ENCODE results near the gene NACC2.

The NACC2 gene

GRCh38 chr9:135993409-135993742 lies 101.7 kb downstream of the NACC2 start:
- H3K27me3 Mint-ChIP-seq (ENCODE audit: low read depth, poor library complexity) = peaks cover 3% of the 10 kb centered on the region
- no peak for TF ChIP-seq CTCF (IDR thresholded peaks at IDR 0.05)
- DNase-seq = no peak
- H3K27ac Mint-ChIP-seq = no peak overlapping the region
- H3K4me1 Mint-ChIP-seq = peaks cover 53% of the 10 kb centered on the region
- H3K4me3 Mint-ChIP-seq = peak overlapping the region; percentile 45
- H3K9me3 Mint-ChIP-seq = no peaks in the 10 kb centered on the region
- H3K36me3 Mint-ChIP-seq (ENCODE audit: low read depth) = no peaks in the 10 kb centered on the region

- peak; percentile 83 for DNase-seq
- Mint-ChIP-seq H3K36me3 (ENCODE audit: low read depth) (no peaks in the 10 kb centered on the region), H3K4me3 (peak overlapping the region; percentile 64)
These were observed 102.3 kb downstream of the NACC2 start for GRCh38 chr9:135992486-135993408.

GRCh38 chr9:135991771-135992170 lies 103.3 kb downstream of the NACC2 start:
- no peak for TF ChIP-seq CTCF (IDR thresholded peaks at IDR 0.05)
- DNase-seq = no peak
- Mint-ChIP-seq H3K4me3 (peak overlapping the region; percentile 36), H3K4me1 (peaks cover 61% of the 10 kb centered on the region), H3K9me3 (no peaks in the 10 kb centered on the region), H3K27ac (no peak overlapping the region), H3K27me3 (ENCODE audit: low read depth, poor library complexity) (peaks cover 3% of the 10 kb centered on the region), H3K36me3 (ENCODE audit: low read depth) (no peaks in the 10 kb centered on the region)

More at GRCh38 chr9:135992486-135993408, 102.3 kb downstream of the NACC2 start:
- Mint-ChIP-seq H3K9me3 (no peaks in the 10 kb centered on the region), H3K27ac (peak overlapping the region; percentile 94), H3K27me3 (ENCODE audit: low read depth, poor library complexity) (peaks cover 2% of the 10 kb centered on the region), H3K4me1 (peaks cover 55% of the 10 kb centered on the region)
- TF ChIP-seq CTCF (IDR thresholded peaks at IDR 0.05) = no peak

- Mint-ChIP-seq H3K4me3 (no peak overlapping the region), H3K9me3 (no peaks in the 10 kb centered on the region), H3K4me1 (peaks cover 59% of the 10 kb centered on the region), H3K36me3 (ENCODE audit: low read depth) (no peaks in the 10 kb centered on the region), H3K27ac (no peak overlapping the region), H3K27me3 (ENCODE audit: low read depth, poor library complexity) (peaks cover 3% of the 10 kb centered on the region)
- TF ChIP-seq CTCF (IDR thresholded peaks at IDR 0.05) = no peak
- peak; percentile 67 for DNase-seq
These were observed 104.3 kb downstream of the NACC2 start for GRCh38 chr9:135990468-135991429.

GRCh38 chr9:135989722-135990467 lies 105.2 kb downstream of the NACC2 start:
- DNase-seq = no peak
- TF ChIP-seq CTCF (IDR thresholded peaks at IDR 0.05) = no peak
- H3K36me3 Mint-ChIP-seq (ENCODE audit: low read depth) = no peaks in the 10 kb centered on the region
- H3K9me3 Mint-ChIP-seq = no peaks in the 10 kb centered on the region
- H3K4me3 Mint-ChIP-seq = no peak overlapping the region
- peaks cover 60% of the 10 kb centered on the region for H3K4me1 Mint-ChIP-seq
- no peak overlapping the region for H3K27ac Mint-ChIP-seq
- H3K27me3 Mint-ChIP-seq (ENCODE audit: low read depth, poor library complexity) = peaks cover 3% of the 10 kb centered on the region

All from nephron progenitor cell (in vitro differentiated cells).